NCI-H345 (cell line): ENCODE measurements around the gene TMEM260.
"Not testable (repeated sequence)": the region's sequence is repeated elsewhere in the genome, so short reads cannot be mapped to it uniquely, and the experiment has no call there.

Experiments
- DNase-seq: peaks from one replicate; lab custom pipeline; 2025; lab: John Stamatoyannopoulos, UW

The TMEM260 gene

DNA sequence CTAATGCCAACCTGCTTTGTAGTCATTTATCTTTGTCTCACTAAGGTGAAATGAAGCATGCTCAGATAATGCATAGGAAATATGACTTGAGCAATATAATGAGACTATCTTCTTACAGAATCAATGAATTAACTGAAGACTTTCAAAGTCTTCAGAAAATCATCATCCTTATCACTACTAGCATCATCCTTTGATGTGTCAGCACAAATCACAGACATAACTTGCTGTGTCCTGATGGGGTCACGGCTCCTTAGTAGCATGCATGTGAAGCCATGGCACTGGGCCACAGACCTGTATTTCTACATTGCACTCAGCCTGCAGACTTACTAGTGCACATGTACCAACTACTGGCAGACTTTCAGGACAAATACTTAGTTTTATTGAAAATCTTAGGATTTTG, 18.9 kb downstream of the TMEM260 start:
- DNase-seq = no peak

- no peak for DNase-seq
These were observed 24.1 kb downstream of the TMEM260 start for GRCh38 chr14:56603648-56604047.

GRCh38 chr14:56608689-56609088, 29.1 kb downstream of the TMEM260 start:
- no peak for DNase-seq

- not testable (repeated sequence) for DNase-seq
These were observed 32.1 kb downstream of the TMEM260 start for GRCh38 chr14:56611663-56612062.

- no peak for DNase-seq
These were observed 37.5 kb downstream of the TMEM260 start for GRCh38 chr14:56617084-56617483.

- no peak for DNase-seq
These were observed 51.1 kb downstream of the TMEM260 start for GRCh38 chr14:56630707-56631106.

GRCh38 chr14:56632195-56632594, 52.6 kb downstream of the TMEM260 start:
- DNase-seq = no peak

DNA sequence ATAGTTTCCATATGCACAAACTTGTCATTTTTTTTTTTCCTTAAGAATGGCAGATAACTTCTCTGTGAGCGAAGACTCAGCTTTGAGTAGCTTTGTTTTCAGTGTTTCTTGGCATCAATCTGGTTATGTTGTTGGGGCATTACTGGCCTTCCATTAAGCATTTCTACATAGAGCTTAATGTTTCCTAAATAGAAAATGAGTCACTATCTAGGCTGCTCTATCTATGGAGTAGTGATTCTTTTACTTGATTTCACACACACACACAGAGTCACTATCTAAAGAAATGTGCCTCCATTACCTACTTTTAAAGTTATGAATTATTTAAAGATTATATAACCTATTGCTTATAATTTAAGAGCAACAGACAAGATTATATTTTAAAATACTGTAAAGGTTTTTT, 53.9 kb downstream of the TMEM260 start:
- no peak for DNase-seq

- DNase-seq = no peak
These were observed 55.4 kb downstream of the TMEM260 start for GRCh38 chr14:56635041-56635440.

DNA sequence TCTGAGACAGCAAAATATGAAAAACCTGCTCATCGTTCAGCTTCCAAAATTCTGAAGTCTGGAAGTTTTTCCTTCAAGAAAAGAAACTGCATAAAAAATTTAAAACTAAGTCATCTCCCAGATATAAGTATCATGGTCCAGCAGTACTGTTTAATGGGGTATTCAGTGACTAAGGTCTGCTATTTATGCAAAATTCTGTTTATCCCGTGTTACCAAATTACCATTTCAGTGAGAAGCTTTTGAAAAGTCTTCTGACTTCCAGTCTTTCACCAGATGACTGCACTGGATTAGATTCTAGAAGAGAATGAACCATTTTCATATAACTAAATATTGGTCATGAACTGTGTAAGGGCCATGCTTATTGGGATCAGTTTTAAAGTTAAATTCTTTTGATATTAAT, 67.9 kb downstream of the TMEM260 start:
- no peak for DNase-seq

- peak; percentile 73 for DNase-seq
These were observed 69.1 kb downstream of the TMEM260 start for GRCh38 chr14:56648508-56649301.

DNA sequence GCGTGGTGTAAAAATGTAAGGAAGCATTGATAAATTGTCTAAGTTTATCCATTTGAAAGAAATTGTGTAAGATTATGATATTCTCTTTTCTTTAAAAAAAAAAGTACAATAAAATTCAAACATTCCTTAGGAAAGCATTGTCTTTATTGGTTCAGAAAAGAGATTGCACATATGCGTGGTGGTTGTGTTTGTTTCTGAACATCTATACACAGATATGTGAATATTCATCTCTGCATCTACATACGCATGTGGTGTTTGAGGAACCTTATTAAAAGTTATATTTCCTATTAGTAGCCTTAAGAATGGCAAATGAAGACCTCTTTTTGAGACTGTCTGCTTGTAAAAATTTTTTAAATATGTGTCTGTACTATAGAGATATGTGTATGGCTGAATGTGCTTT, 69.8 kb downstream of the TMEM260 start:
- no peak for DNase-seq

GRCh38 chr14:56650048-56650447, 70.5 kb downstream of the TMEM260 start:
- no peak for DNase-seq

- DNase-seq = no peak
These were observed 71.4 kb downstream of the TMEM260 start for GRCh38 chr14:56650979-56651378.

DNA sequence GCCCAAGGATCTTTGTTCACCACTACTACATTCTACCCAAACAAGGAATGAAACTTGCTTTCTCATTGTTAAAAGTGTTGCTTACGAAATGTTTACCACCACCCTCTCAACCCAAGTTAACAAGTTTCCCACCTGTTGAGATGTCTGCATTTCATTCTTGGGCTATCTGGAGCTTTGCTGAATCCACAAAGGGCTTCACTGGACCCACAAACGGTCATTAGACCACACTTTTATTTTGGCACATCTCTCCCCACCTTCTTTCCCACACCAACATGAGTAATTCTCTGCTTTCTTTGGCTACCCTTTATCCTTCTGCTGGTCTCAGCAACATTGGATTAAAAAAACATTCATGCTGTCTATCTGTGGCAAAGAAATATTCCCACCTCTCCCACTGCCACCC, 78.0 kb downstream of the TMEM260 start:
- DNase-seq = no peak

- DNase-seq = no peak
These were observed 79.8 kb downstream of the TMEM260 start for GRCh38 chr14:56659378-56659777.

DNA sequence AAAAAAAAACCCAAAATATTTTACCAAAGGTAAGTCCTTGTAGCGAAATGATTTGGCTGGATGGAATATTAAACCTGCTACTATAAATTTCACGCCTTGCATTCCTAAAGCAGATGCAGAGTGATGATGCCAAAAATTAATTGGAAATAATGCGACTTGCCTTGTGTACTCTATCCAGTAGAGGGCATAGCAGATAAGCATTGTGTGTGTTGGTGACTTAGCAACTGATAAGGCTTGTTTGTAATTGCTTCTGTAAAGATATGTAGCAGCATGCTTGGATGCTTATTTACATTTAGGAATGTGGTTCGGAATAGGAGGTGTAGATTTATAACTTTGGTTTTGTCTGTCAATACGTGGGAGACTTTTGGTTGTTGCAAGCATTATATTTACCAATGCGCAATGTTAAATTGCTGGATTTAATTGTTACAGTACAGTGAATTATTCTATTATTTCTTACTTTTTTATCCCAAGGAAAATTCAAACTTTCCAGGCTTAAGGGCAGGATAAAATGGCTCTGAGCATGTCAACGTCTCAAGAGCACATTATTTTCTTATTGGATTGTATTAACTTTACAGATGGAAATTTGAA, 80.5 kb downstream of the TMEM260 start:
- DNase-seq = peak; percentile 55

DNA sequence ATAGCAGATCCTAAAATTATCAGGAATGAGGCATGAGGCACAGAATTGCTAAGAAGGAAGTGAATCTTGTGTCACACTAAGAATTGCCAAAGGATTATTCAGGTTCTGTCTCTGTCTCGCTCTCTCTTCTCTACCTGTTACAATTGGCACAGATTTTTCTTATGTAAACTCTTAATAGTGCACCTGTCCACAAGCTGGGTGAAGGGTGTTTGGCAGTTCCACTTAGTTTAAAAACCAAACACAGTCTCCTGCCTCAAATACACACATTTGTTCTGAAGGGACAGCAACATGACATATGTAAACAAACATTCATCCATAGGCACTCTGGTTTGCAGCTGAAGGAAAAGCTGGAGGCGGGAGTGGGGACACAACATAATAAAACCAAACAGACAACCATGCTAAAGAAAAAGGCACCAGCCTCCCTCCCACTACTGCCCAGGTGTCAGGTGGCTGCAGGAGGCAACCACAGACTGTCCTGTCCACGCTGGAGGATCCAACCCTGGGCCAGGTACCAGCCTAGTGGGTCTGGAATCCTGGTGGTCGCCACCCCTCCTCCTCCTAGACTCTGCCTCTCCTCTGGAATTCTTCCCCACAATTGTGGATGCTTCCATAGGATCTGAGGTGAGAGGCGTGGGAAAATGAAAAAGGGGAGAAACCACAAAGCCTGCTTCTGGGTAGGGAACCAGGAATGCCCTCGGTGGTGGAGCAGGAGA, 81.2 kb downstream of the TMEM260 start:
- peak; percentile 82 for DNase-seq

DNA sequence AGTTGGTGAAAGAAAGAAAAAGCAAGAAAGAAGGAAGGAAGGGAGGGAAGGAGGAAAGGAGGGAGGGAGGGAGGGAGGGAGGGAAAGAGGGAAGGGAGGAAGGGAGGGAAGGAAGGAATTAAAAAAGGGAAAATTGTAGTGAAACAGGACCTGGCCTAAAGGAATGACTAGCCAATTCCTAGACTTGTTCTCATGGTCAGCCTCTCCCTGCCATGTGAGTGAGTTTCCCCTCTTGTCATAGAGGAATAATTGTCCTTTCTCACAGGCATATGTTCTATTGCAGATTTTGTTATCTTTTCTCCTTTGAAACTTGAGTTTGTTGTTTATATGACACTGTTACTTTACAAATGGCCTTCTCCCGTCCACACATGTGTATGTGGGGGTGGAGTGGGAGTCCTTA, 81.9 kb downstream of the TMEM260 start:
- DNase-seq = no peak

DNA sequence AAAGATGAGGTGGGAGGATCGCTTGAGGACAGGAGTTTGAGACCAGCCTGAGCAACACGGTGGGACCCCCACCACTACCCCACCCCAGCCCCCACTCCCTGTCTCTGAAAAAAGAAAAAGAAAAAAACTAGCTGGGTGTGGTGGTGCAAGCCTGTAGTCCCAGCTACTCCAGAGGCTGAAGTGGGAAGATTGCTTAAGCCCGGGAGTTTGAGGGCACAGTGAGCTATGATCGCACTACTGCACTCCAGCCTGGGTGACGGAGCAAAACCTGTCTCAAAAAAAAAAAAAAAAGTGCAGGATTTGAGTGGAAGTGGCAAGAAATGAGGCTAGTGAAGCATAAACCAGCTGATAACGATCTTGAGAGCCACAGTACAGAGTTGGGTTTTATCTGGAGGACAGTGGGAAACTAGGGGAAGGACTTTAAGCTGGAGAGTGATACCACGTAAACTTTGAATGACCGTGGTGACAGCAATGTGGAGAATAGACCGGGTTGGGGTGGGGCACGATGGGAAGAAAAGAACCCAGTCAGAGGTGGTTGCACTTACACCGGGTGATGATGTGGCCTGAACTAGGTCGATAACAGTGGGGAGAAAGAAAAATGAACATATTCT, 85.3 kb downstream of the TMEM260 start:
- no peak for DNase-seq

GRCh38 chr14:56666294-56666693, 86.7 kb downstream of the TMEM260 start:
- DNase-seq = no peak

GRCh38 chr14:56666716-56667115, 87.1 kb downstream of the TMEM260 start:
- no peak for DNase-seq

- DNase-seq = not testable (repeated sequence)
These were observed 87.7 kb downstream of the TMEM260 start for GRCh38 chr14:56667290-56667689.
